NCI-H226 (cell line): ENCODE data around the gene CACNA1B.

Experiments used
- DNase-seq: peaks from one replicate; pipeline ENCODE4 v3.0.0-alpha.2; 2015

Gene CACNA1B

GRCh38 chr9:138044485-138045383 is 167.2 kb downstream of the CACNA1B start:
- DNase-seq, result no peak

- DNase-seq, result no peak
Measured at GRCh38 chr9:138045541-138046490, 168.2 kb downstream of the CACNA1B start.

GRCh38 chr9:138046641-138047301 is 169.2 kb downstream of the CACNA1B start:
- no peak for DNase-seq

- no peak for DNase-seq
Measured at GRCh38 chr9:138047469-138048040, 170.0 kb downstream of the CACNA1B start.

GRCh38 chr9:138048184-138048583 is 170.6 kb downstream of the CACNA1B start:
- no peak for DNase-seq

- no peak for DNase-seq
Measured at GRCh38 chr9:138049085-138049778, 171.7 kb downstream of the CACNA1B start.

- DNase-seq, result no peak
Measured at GRCh38 chr9:138049779-138050471, 172.3 kb downstream of the CACNA1B start.

- DNase-seq, result no peak
Measured at GRCh38 chr9:138050472-138051330, 173.1 kb downstream of the CACNA1B start.

- no peak for DNase-seq
Measured at GRCh38 chr9:138051586-138052321, 174.2 kb downstream of the CACNA1B start.

GRCh38 chr9:138052322-138052615 is 174.7 kb downstream of the CACNA1B start:
- DNase-seq, result no peak

- no peak for DNase-seq
Measured at GRCh38 chr9:138052635-138053320, 175.2 kb downstream of the CACNA1B start.

GRCh38 chr9:138053321-138053868 is 175.8 kb downstream of the CACNA1B start:
- DNase-seq, result no peak

GRCh38 chr9:138053996-138054752 is 176.6 kb downstream of the CACNA1B start:
- no peak for DNase-seq

- no peak for DNase-seq
Measured at GRCh38 chr9:138057726-138058125, 180.1 kb downstream of the CACNA1B start.

GRCh38 chr9:138058181-138058580 is 180.6 kb downstream of the CACNA1B start:
- no peak for DNase-seq

- DNase-seq, result no peak
Measured at GRCh38 chr9:138059196-138059595, 181.6 kb downstream of the CACNA1B start.

GRCh38 chr9:138060365-138060764 is 182.8 kb downstream of the CACNA1B start:
- no peak for DNase-seq

- no peak for DNase-seq
Measured at GRCh38 chr9:138060881-138061280, 183.3 kb downstream of the CACNA1B start.
